ENCODE measurements around the gene WDR36. TPM values are rescaled to one million over a fixed set of nuclear protein-coding genes. Genes with fewer than 3 reads are reported as not detected.
"Not testable (repeated sequence)": the region's sequence is repeated elsewhere in the genome, so short reads cannot be mapped to it uniquely, and the experiment has no call there.

WDR36 gene
- polyA plus RNA-seq, 1 donor = 15.3 TPM

DNA sequence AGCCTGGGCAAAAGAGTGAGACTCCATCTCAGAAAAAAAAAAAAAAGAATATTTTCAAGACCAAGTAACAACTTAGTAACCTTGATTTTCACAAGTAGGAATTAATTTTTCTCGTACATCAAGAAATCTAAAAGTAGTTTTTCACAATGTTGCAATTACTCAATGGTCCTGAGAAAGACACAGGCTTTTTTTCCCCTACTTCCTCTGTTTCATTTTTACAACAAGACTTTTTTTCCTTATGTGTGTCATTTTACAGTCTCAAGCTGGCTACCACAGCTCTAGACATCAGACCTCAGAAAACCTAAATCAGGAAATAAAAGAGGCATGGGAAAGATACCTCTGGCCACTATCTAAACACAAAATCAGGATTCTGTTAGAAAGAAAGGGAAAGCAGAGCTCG lies 45.9 kb downstream of the WDR36 start:
- no peak for DNase-seq

DNA sequence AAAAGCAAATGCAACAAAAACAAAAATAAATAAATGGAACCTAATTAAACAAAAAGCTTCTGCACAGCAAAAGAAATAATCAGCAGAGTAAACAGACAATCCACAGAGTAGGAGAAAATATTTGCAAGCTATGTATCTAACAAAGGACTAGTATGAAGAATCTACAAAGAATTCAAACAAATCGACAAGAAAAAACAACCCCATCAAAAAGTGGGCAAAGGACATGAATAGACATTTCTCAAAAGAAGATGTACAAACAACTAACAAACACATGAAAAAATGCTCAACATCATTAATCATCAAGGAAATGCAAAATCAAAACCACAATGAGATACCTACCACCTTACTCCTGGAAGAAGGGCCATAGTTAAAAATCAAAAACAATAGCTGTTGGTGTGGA lies 49.3 kb downstream of the WDR36 start:
- DNase-seq = not testable (repeated sequence)

DNA sequence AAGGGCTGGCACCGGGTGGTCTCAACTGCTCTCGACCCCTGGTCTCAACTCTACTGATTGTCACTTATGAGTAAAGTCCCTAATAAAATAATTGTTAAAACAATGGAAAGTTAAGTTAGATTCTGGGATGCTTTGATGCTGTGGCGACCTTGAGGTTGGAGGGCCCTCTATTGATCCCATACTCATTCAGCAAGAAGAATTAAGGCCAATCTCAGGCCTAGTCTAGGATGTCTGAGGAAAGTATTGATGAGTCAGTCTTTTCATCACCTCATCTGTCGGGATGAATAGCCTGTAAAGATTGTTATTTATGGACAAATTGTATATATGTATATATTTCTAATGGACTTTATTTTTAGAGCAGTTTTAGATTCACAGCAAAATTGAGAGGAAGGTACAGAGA lies 50.8 kb downstream of the WDR36 start:
- no peak for DNase-seq

DNA sequence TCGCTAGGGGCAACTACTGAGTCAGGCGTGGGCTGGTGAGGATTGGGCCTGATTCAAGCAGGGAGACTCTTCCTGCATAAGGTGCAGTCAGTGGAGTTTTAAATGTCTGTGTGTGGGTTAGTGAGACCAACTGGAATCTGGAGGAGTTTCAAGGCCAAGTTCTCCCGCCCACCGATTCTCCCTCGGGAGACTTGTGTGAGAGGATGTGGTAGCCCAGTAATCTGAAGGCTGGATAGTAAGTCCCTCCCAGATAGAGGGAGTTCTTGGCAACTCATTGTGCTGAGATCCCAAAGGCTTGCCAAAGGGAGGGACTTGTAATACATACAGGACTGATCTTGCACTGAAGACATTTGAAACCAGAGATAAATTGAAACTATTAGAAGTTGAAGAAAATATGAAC lies 51.8 kb downstream of the WDR36 start:
- peak; percentile 51 for DNase-seq

DNA sequence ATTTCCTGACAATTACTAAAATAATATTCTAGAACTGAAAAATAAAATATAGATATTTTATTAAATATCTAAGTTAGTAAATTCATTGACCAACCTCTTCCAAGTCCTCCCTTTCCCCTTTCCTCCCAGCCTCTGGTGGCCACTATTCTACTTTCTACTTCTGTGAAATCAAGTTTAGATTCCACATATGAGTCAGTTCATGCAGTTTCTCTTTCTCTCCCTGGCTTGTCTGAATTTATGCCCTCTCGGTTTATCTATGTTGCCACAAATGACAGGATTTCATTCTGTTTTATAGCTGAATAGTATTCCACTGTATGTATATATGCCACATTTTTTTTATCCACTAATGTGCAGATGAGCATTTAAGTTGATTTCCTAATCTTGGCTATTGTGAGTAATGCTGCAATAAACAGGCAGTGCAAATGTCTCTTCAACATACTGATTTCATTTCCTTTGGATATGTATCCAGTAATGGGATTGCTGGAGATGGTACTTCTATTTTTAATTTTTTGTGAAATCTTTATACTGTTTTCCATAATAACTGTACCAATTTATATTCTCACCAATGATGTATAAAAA lies 52.3 kb downstream of the WDR36 start:
- no peak for DNase-seq

DNA sequence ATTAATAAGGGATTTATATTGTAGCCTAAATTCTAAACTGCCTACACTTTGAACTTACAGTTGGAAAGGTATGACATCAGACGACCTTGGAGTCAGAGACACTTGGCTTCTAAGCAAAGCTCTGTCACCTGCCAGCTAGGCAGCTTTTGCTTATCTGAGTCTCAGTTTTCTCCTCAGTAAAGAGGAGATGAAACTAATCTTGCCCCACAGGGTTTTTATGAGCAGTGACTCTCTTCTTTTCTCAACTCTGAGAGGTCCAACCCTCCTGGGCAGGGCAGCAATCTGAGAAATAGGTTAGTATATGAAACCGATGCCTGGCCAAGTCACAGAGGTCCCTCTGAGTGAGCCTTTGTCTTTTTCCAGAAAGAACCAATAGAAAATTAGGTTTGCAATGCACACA lies 53.9 kb downstream of the WDR36 start:
- no peak for DNase-seq

DNA sequence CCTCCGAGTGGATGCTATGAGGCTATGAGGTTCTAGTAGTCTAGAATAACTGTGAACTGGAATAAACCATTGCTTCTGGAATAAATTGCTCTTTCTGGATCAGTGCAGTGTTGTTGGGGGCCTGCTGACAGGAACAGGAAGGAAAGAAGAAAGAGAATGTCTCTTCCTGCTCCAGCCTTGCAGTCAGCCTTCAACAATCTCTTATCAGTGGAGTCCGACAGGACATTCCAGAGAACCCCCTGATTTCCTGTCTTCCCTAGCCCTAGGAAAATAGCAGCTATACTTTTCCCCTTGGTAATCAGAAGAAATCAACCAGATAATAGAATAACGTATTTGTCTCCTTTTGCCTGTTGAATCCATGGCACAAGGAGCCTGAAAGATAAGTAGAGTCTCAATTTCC lies 55.4 kb downstream of the WDR36 start:
- no peak for DNase-seq

DNA sequence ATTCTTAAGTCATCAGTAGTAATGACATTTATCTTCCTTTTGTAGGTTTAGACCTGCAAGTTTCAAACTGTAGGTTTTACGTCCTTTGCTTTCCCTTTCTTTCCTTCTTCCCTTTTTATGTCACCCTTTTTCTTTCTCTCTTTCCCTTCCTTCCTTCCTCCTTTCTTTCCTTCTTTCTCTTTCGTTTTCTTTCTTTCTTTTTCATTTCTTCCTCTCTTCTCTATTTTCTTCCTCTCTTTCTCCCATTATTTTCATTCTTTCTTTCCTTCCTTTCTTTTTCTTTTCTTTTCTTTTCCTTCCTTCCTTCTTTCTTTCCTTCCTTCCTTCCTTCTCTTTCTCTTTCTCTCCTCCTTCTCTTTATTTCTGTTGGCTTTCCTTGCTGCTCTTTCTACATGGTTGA lies 59.9 kb downstream of the WDR36 start:
- DNase-seq = no peak

DNA sequence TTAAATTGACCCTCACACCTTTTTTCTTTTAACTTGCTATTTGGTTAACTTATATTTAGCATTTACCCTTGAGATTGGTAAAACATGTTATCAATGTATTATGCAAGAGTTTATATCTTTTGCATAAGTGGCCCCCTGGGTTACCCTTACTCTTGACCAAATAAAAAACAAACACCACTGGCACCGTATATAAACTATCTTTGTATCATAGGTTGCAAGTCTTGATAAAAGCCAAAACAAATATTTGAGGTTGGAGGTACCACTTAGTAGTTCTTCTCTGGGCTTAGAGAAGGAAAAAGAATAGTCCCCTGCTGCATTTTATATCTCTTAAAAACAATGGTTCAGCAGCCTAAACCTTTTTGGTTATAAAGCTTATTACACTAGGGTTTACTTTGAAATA lies 61.3 kb downstream of the WDR36 start:
- DNase-seq = no peak

DNA sequence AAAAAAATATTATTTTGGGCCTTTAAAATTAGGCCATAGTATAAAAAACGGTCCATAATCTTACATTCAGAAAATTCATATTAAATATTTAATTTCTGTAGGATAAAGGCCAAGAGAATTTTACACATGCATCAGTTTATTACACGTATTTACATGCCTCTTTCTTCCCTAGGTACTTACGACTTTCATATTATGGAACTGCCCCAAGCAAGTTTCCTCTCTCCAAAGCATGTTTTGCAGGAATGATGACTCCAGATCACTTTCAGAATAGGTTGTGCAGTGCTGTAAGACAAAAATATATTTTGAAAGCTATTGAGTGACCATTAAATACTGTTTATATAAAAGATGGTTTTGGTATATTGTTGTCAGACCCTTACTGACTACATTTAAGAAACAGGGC lies 61.8 kb downstream of the WDR36 start:
- DNase-seq = no peak

DNA sequence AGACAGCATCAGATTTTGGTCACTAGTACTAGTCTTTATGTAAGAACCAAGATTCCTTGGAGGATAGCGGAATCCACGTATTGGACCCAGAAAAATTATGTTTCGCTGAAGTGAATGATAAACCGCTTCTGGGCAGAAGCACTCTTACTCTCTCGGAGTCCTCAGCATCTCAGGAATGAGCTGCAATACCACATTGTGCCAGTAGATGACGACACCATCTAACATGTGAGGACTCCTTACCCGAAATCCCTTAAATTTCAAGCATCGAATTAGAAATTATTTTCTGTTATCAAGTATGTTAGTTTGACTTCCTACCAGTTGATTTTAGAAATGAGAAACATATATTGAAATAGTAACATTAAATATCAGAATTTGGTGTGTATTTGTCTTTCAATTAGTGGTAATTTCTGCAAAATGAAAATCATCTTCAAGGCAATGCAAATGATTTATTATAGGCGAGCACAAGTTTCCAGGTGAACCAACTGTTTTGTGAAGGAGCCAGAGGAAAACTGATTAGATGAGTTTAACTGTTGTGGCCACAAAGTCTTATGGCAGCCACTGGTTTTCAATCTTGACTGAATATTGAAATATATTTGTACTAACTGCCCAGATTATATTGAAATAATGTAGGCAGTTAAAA lies 66.1 kb downstream of the WDR36 start:
- peak; percentile 79 for DNase-seq

DNA sequence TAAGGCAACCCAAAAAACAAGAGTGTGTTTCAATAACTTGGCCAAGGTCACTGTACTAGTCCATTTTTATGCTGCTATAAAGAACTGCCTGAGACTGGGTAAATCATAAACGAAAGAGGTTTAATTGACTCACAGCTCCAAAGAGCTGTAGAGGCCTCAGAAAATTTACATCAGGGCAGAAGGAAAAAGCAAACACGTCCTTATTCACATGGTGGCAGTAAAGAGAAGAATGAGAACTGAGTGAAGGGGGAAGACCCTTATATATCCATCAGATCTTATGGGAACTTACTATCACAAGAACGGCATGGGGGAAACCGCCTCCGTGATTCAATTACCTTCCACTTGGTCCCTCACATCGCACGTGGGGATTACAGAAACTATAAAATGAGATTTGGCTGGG lies 67.7 kb downstream of the WDR36 start:
- no peak for DNase-seq

DNA sequence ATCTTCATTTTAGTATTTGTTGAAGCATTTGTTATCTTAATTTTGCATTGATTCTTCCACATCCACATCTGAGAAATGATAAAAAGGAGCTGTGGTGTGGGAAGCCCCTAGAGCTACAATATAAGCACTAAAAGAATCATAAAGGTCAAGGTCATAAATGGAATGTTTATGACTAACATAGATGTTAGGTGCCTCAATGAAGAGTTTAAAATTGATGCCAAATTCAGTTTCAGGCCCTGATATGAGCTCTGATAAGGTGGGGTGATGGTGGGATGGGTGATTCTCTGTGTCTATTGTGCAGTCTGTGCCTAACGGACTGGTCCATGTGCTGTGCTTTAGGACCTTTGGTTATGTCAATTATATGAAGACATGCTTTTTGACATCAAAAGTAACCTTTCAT lies 70.9 kb downstream of the WDR36 start:
- no peak for DNase-seq

DNA sequence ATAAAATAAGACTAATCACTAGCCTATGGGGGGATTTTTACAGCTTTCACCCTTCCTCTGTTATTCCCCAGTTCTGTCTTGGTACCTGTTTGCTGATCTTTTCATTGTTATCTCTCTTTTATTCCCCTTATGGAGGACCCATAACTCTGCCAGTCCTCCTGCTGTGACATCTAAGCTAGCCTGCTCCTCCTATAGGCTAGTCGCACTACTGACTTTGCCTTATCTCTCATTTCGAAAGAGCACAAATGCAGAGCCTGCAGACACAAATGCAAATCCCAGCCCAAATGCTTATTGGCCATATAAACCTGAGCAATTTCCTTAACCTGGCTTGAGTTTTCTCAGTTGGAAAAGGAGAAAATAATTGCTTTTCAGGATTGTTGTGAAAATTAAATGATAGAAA lies 72.9 kb downstream of the WDR36 start:
- DNase-seq = no peak

DNA sequence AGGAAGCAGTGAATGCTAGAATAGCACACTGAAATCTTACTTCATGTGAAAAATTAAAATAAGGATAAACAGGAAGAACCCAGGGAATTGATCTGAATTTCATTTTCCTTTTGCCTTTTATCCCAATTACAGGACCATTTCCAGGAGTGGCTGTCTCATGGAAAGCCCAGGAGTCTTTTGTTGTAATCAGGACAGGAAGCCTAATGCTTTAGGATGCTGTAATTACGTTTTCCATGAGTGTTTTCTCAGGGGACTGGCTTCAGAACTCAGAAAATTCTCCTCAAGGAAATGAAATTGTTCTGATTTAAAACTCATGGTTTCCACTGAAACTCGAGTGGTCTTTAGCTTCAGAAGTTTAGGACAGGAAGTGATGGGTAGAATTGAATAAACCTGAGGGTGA lies 75.4 kb downstream of the WDR36 start:
- no peak for DNase-seq

DNA sequence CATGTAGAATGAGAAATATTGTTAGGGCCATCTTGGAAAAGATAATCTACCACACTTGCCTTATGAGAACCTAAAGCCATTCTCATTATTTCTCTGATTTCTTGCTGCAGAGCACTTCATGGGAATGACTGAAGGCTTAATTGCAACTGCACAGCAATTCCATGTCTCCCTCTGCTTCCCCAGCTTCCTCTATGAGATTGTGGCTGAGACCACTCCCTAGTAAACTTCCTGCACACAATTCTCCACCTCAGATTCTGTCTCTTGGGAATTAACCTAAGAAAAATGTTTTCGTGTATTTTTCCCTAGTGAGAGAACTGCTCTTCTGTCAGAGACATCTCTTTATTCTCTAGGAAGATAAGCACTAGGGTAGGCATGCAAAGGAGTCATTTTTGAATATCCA lies 76.5 kb downstream of the WDR36 start:
- DNase-seq = no peak

DNA sequence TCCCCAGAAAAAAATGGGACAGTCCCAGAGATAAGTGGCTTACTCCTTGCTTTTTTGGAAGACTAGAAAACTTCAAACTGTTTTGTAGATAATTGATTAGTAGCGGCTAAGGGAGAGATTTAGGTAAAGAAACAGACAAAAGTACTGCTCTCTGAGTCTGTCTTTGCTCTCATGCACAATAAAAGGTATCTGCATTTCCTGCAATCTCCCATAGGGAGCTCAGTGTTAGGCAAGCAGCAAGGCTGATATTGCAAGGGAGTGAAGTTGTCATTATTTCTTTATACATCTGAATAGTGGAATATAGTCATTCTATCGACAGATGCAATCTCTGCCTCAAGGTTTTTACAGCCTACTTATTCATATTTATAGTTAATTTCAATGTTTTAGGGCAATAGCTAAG lies 77.1 kb downstream of the WDR36 start:
- no peak for DNase-seq

DNA sequence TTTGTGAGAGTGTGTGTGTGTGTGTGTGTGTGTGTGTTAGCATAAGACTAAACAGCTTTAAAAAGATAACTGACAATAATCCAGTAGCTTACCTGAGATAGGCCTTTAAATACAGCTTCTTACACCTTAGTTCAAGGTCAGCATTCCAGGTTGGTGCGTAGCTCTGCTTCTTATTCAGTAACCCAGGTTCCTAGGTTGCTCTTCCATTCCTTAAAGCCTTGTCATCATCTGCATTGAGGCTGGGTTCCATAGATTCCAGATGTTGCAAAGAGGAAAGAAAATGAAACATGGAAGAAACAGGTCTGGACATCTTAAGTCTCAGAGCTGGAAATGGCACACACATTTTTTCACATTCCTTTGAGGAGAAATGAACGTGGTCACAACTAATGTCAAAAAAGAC lies 78.1 kb downstream of the WDR36 start:
- DNase-seq = no peak

DNA sequence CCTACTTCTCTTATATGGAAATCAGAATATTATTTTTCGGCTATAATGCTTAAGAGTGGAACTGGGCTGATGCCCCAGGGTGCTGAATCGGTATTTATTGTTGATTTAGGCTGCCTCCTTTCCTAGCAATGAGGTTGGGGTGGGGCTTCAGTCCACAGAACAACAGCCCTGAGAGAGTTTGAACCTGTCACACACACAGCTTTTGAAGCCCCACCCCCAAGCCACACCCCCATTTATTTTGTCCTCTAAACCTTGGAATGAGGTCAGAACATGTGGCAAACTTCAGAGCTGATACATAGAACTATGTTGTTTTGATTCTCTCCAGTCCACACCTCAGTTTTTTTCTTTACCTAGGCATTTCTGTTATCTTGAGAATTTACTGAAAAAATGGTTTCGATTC lies 80.4 kb downstream of the WDR36 start:
- DNase-seq = no peak

DNA sequence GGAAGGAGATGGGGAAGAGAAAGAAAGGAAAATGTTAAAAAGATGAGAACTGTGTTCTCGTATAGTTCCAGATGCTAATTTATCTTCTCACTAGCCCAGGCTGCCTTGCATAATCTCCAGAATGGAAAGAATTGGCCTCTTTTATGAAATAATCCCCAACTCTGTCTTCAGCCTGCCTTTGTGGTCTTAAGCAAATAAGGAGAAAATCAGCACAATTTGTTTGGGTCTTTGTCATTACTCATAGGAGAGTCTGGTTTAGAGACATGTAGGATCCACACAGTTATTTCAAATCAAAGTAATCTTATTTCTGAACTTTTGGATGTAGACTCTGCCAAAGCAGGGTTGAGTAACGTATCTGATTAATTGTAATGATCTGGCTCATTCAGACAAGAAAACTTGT lies 81.3 kb downstream of the WDR36 start:
- no peak for DNase-seq

Other genes with a start within 250 kb of the WDR36 start
- gene TSLP, start 20.6 kb upstream of the WDR36 start, polyA plus RNA-seq (ENCODE audit: insufficient read length) = 0.43 TPM
- gene CAMK4, start 132.0 kb downstream of the WDR36 start, polyA plus RNA-seq (ENCODE audit: insufficient read length) = 6.1 TPM

Data from hindlimb muscle (tissue), 1 donor.